OCI-LY3 (cell line): ENCODE measurements around the gene CYBRD1.

Experiments
- CTCF ChIP-seq: fragments of 200-600, 300-600 bp; sonication (generic); IDR thresholded peaks from 2 replicates; pipeline ENCODE4 v1.5.1; 2014; ENCODE audit warnings: antibody characterized with exemption, low read length, low read depth
- EZH2phosphoT487 ChIP-seq: fragments of 200-600 bp; shearing (Covaris generic); IDR thresholded peaks from 2 replicates; pipeline ENCODE4 v1.6.1; 2018; ENCODE audit warnings: antibody characterized with exemption, mixed run types, low read depth

- no peak for TF ChIP-seq CTCF
- TF ChIP-seq EZH2phosphoT487, result no peak
Observed at GRCh38 chr2:171523088-171524017, 1.1 kb downstream of the CYBRD1 start.
